ENCODE data around the gene EPHA1. TPM values are rescaled to one million over a fixed set of nuclear protein-coding genes. Genes with fewer than 3 reads are reported as not detected.

Gene EPHA1
- total RNA-seq, 2 donors from 2014 or later = 0.71 TPM; not detected in 1

- peak overlapping the region; percentile 14 to 15 for H3K27ac ChIP-seq
- TF ChIP-seq, protein P1, sequence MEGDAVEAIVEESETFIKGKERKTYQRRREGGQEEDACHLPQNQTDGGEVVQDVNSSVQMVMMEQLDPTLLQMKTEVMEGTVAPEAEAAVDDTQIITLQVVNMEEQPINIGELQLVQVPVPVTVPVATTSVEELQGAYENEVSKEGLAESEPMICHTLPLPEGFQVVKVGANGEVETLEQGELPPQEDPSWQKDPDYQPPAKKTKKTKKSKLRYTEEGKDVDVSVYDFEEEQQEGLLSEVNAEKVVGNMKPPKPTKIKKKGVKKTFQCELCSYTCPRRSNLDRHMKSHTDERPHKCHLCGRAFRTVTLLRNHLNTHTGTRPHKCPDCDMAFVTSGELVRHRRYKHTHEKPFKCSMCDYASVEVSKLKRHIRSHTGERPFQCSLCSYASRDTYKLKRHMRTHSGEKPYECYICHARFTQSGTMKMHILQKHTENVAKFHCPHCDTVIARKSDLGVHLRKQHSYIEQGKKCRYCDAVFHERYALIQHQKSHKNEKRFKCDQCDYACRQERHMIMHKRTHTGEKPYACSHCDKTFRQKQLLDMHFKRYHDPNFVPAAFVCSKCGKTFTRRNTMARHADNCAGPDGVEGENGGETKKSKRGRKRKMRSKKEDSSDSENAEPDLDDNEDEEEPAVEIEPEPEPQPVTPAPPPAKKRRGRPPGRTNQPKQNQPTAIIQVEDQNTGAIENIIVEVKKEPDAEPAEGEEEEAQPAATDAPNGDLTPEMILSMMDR (IDR thresholded peaks at IDR 0.05) = no peak
- DNase-seq (ENCODE audit: low spot score) = peak; percentile 59
- peaks cover 53% of the 10 kb centered on the region for H3K36me3 ChIP-seq
- H3K9me3 ChIP-seq = no peaks in the 10 kb centered on the region
- H3K4me3 ChIP-seq = no peak overlapping the region
- no peaks in the 10 kb centered on the region for H3K27me3 ChIP-seq
- peaks cover 0 to 92% of the 10 kb centered on the region in 2 donors for H3K4me1 ChIP-seq
These were observed 22.5 kb downstream of the EPHA1 start for GRCh38 chr7:143385891-143386781.

GRCh38 chr7:143384661-143385631, 23.7 kb downstream of the EPHA1 start:
- DNase-seq (ENCODE audit: low spot score) = peak; percentile 64

DNA sequence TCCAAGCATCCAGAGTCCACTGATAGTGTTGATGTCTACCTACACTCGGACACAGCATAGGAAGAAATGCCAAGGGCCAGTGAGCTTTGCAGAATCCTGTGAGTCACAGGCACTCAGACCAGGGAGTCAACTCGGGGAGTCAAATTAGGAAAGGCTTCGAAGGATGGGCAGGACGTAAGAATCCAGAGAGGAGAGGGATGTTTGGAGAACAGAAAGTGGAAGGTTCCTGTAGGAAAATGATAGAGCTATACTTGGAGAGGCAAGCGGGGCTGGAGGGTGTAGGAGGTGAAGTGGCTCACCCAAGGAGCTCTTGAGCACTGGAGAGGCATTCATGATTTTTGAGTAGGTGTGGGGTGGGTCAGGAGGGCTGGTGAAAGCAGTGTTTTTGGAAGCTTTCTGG, 24.5 kb downstream of the EPHA1 start:
- peaks cover 0 to 81% of the 10 kb centered on the region in 2 donors for H3K4me1 ChIP-seq
- H3K36me3 ChIP-seq = peaks cover 34% of the 10 kb centered on the region
- no peak for DNase-seq (ENCODE audit: low spot score)
- H3K4me3 ChIP-seq = peak overlapping the region in 1 of 2 donors; percentile 23
- no peaks in the 10 kb centered on the region for H3K27me3 ChIP-seq
- no peaks in the 10 kb centered on the region for H3K9me3 ChIP-seq
- TF ChIP-seq, protein P1 (IDR thresholded peaks at IDR 0.05) = no peak
- H3K27ac ChIP-seq = peak overlapping the region; percentile 96 to 99

More at GRCh38 chr7:143384661-143385631, 23.7 kb downstream of the EPHA1 start:
- H3K4me3 ChIP-seq = peak overlapping the region in 1 of 2 donors; percentile 23
- TF ChIP-seq, protein P1 (IDR thresholded peaks at IDR 0.05) = no peak
- peak overlapping the region; percentile 96 to 99 for H3K27ac ChIP-seq
- H3K27me3 ChIP-seq = no peaks in the 10 kb centered on the region
- H3K4me1 ChIP-seq = peaks cover 0 to 81% of the 10 kb centered on the region in 2 donors
- H3K36me3 ChIP-seq = peaks cover 42% of the 10 kb centered on the region
- no peaks in the 10 kb centered on the region for H3K9me3 ChIP-seq

DNA sequence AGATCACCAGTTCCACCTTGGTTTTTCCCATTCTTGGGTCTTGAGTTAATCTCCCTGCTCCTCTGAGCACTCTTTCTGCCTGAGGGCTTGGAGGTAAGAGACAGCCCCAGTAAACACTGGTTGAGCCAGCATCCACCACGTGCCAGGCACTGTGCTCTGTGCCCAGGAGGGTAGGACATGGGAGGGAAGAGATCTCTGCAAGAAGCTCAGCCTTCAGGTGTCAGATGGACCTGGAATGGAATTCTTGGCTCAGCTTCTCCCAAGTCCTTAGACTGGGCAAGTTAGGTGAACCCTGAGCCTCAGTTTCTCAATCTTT, 25.1 kb downstream of the EPHA1 start:
- Histone ChIP-seq H3K4me3 (peak overlapping the region in 1 of 2 donors; percentile 94), H3K27ac (peak overlapping the region; percentile 96 to 99), H3K4me1 (peaks cover 0 to 81% of the 10 kb centered on the region in 2 donors), H3K27me3 (no peaks in the 10 kb centered on the region), H3K36me3 (peaks cover 28% of the 10 kb centered on the region), H3K9me3 (no peaks in the 10 kb centered on the region)
- DNase-seq (ENCODE audit: low spot score) = no peak
- TF ChIP-seq, protein P1 (IDR thresholded peaks at IDR 0.05) = no peak

DNA sequence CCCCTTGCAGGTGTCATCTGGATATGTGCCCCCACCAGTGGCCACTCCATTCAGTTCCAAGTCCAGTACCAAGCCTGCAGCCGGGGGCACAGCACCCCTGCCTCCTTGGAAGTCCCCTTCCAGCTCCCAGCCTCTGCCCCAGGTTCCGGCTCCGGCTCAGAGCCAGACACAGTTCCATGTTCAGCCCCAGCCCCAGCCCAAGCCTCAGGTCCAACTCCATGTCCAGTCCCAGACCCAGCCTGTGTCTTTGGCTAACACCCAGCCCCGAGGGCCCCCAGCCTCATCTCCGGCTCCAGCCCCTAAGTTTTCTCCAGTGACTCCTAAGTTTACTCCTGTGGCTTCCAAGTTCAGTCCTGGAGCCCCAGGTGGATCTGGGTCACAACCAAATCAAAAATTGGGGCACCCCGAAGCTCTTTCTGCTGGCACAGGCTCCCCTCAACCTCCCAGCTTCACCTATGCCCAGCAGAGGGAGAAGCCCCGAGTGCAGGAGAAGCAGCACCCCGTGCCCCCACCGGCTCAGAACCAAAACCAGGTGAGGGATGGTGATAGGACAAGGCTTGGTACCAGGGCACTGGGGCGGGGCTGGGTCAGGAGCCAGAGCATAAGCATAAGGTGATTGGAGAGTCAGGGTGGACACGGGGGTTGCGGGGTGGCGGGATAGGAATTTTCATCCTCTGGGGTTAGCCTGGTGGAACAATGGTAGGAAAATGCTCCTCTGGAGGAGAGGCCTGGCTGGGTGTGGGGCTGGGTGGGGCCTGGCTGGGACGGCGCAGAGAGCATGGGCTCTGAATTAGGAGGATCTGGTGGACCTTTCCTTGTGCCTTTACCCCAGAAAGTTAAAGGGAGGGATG, 25.6 kb downstream of the EPHA1 start:
- TF ChIP-seq, protein P1 (IDR thresholded peaks at IDR 0.05) = no peak
- H3K27me3 ChIP-seq = no peaks in the 10 kb centered on the region
- H3K36me3 ChIP-seq = peaks cover 22% of the 10 kb centered on the region
- no peak for DNase-seq (ENCODE audit: low spot score)
- H3K27ac ChIP-seq = peak overlapping the region; percentile 96 to 99
- H3K4me3 ChIP-seq = peak overlapping the region; percentile 94 to 98
- peaks cover 0 to 75% of the 10 kb centered on the region in 2 donors for H3K4me1 ChIP-seq
- no peaks in the 10 kb centered on the region for H3K9me3 ChIP-seq

Measured in right atrium auricular region (tissue), 2 donors.